Lung (tissue), 12 donors: Measurements from ENCODE around the gene LIMCH1. TPM values are rescaled to one million over a fixed set of nuclear protein-coding genes. Genes with fewer than 3 reads are reported as not detected.

ENCODE experiments used
- ATAC-seq: fragments of 200-7000 bp; cut with Tn5 transposase; one replicate; pipeline ENCODE4 v1.9.1; 2020; ENCODE audit warnings: moderate number of reproducible peaks; ENCODE audit not compliant: insufficient read depth, low FRiP score
- DNase-seq, 3 donors: peaks; one replicate each; pipeline ENCODE4 v3.0.0-alpha.2; 2013 to 2017
- H3K27ac ChIP-seq, 2 donors: one replicate each; pipeline ENCODE4 v1.5.1; 2013; ENCODE audit warnings: mild to moderate bottlenecking in 2 of 2, moderate library complexity in 2 of 2, control low read depth in 1 of 2, inconsistent platforms in 1 of 2, low read depth in 1 of 2, low read length in 1 of 2
- H3K27me3 ChIP-seq, 3 donors: one replicate each; pipeline ENCODE4 v1.5.1; 2013; ENCODE audit warnings: low read length in 2 of 3; ENCODE audit not compliant: control insufficient read depth in 3 of 3, insufficient read depth in 3 of 3
- H3K36me3 ChIP-seq, 4 donors: one replicate each; pipeline ENCODE4 v1.5.1; 2013; ENCODE audit warnings: low read length in 4 of 4, mild to moderate bottlenecking in 1 of 4, moderate library complexity in 1 of 4; ENCODE audit not compliant: control insufficient read depth in 4 of 4, insufficient read depth in 4 of 4
- H3K4me1 ChIP-seq, 5 donors: one replicate each; pipeline ENCODE4 v1.5.1; 2013; ENCODE audit warnings: low read length in 5 of 5, mild to moderate bottlenecking in 2 of 5, moderate library complexity in 1 of 5; ENCODE audit not compliant: control insufficient read depth in 5 of 5, insufficient read depth in 5 of 5
- H3K4me3 ChIP-seq: one replicate; pipeline ENCODE4 v1.5.1; 2013; ENCODE audit warnings: mild to moderate bottlenecking, control low read depth, moderate library complexity
- H3K9ac ChIP-seq, 2 donors: one replicate each; pipeline ENCODE4 v1.5.1; 2013; ENCODE audit warnings: low read length in 2 of 2, control low read depth in 1 of 2; ENCODE audit not compliant: insufficient read depth in 1 of 2
- H3K9me3 ChIP-seq, 4 donors: one replicate each; pipeline ENCODE4 v1.5.1; 2013; ENCODE audit warnings: low read length in 3 of 4, mild to moderate bottlenecking in 1 of 4, moderate library complexity in 1 of 4; ENCODE audit not compliant: control insufficient read depth in 4 of 4, insufficient read depth in 3 of 4
- CTCF ChIP-seq: IDR thresholded peaks from 2 replicates; pipeline ENCODE4 v1.5.1; 2012; ENCODE audit warnings: mild to moderate bottlenecking; ENCODE audit errors: control extremely low read depth, extremely low read depth
- WGBS, 2 donors: extraction: QIAGEN DNeasy Blood & Tissue Kit; methylation state at CpG; one replicate each; pipeline ENCODE4 v1.1.7; 2013; 5-methylcytosine and 5-hydroxymethylcytosine counted together
- polyA plus RNA-seq, 2 donors: library from polyadenylated mRNA; stranded (reverse); fragments of 200-250 nt; gene quantifications; one replicate each; pipeline ENCODE4 v1.2.1, GENCODE V29; 2013
- total RNA-seq, 2 donors: library from RNA; depleted of rRNA in 1 of 2; stranded (reverse); fragments of >200 nt in 1 of 2; gene quantifications; one replicate each; pipeline ENCODE4 v1.2.1, GENCODE V29; 2014 to 2021
- donor health status: control.
- donor health status: control.
- donor health status: Bipolar disorder and iron deficiency.
- donor health status: healthy.
- donor health status: DM: yes; HTN: yes; CAD: no.

The LIMCH1 gene
- total and polyA plus RNA-seq, 4 donors: 43.4 to 299 (median 128) TPM

GRCh38 chr4:41507291-41507947, 30.5 kb upstream of the LIMCH1 start:
- Histone ChIP-seq H3K4me1 (peaks cover 2 to 22% (median 11%) of the 10 kb centered on the region in 5 donors), H3K36me3 (no peaks in the 10 kb centered on the region), H3K27me3 (no peaks in the 10 kb centered on the region), H3K9me3 (peaks cover 0 to 2% (median 0%) of the 10 kb centered on the region in 4 donors), H3K27ac (peak overlapping the region in 1 of 2 donors; percentile 17), H3K9ac (no peak overlapping the region), H3K4me3 (no peak overlapping the region)
- DNase-seq (no peak), ATAC-seq (no peak)
- WGBS, 2 donors: 77 to 88% methylated on average over 3 of the region's 3 CpGs
- TF ChIP-seq CTCF: no peak

GRCh38 chr4:41509451-41509866, 28.5 kb upstream of the LIMCH1 start:
- no peak overlapping the region for H3K9ac ChIP-seq
- H3K4me3 ChIP-seq: no peak overlapping the region
- no peak for TF ChIP-seq CTCF
- no peak overlapping the region for H3K27ac ChIP-seq
- peaks cover 0 to 2% (median 0%) of the 10 kb centered on the region in 4 donors for H3K9me3 ChIP-seq
- peaks cover 0 to 26% (median 13%) of the 10 kb centered on the region in 5 donors for H3K4me1 ChIP-seq
- ATAC-seq (no peak), DNase-seq (no peak)
- no peaks in the 10 kb centered on the region for H3K27me3 ChIP-seq
- 43 to 64% methylated on average over 2 of the region's 2 CpGs for WGBS, 2 donors
- H3K36me3 ChIP-seq: no peaks in the 10 kb centered on the region

GRCh38 chr4:41510179-41510578, 27.8 kb upstream of the LIMCH1 start:
- H3K4me3 ChIP-seq: no peak overlapping the region
- no peaks in the 10 kb centered on the region for H3K36me3 ChIP-seq
- H3K4me1 ChIP-seq: peaks cover 3 to 26% (median 16%) of the 10 kb centered on the region in 5 donors
- no peak overlapping the region for H3K9ac ChIP-seq
- no peak for DNase-seq
- no peaks in the 10 kb centered on the region for H3K27me3 ChIP-seq
- TF ChIP-seq CTCF: no peak
- peaks cover 0 to 2% (median 0%) of the 10 kb centered on the region in 4 donors for H3K9me3 ChIP-seq
- ATAC-seq: no peak
- WGBS, 2 donors: 78 to 92% methylated on average over 1 of the region's 1 CpG
- no peak overlapping the region for H3K27ac ChIP-seq

GRCh38 chr4:41512136-41512535, 25.8 kb upstream of the LIMCH1 start:
- ATAC-seq (no peak), DNase-seq (no peak)

More at GRCh38 chr4:41512136-41512535, 25.8 kb upstream of the LIMCH1 start:
- H3K4me3 ChIP-seq: no peak overlapping the region
- no peaks in the 10 kb centered on the region for H3K27me3 ChIP-seq
- no peak overlapping the region for H3K9ac ChIP-seq
- WGBS, 2 donors: 60 to 75% methylated on average over 1 of the region's 1 CpG
- no peak overlapping the region for H3K27ac ChIP-seq
- no peaks in the 10 kb centered on the region for H3K36me3 ChIP-seq
- peaks cover 0 to 2% (median 0%) of the 10 kb centered on the region in 4 donors for H3K9me3 ChIP-seq
- no peak for TF ChIP-seq CTCF
- H3K4me1 ChIP-seq: peaks cover 0 to 16% (median 7%) of the 10 kb centered on the region in 5 donors
